ENCODE data around the gene TRIP6. TPM values are rescaled to one million over a fixed set of nuclear protein-coding genes. Genes with fewer than 3 reads are reported as not detected.

The TRIP6 gene
- total RNA-seq, 1 experiment from 2014 or later, result 102 TPM

- DNase-seq (ENCODE audit: low read depth, low spot score) (no peak), ATAC-seq (no peak)
- peaks cover 10 to 19% of the 10 kb centered on the region in 2 experiments for H3K4me1 ChIP-seq (ENCODE audit: control insufficient read depth in 1 of 2, insufficient read depth in 2 of 2, low read length in 2 of 2)
- H3K27me3 ChIP-seq (ENCODE audit: insufficient read depth, low read length), result no peaks in the 10 kb centered on the region
- H4K20me1 ChIP-seq (ENCODE audit: insufficient read depth), result no peaks in the 10 kb centered on the region
- intact Hi-C loops (cut with micrococcal nuclease), result no loop called here
- no peak overlapping the region for H3K9ac ChIP-seq (ENCODE audit: low read length)
- H2AFZ ChIP-seq (ENCODE audit: low read depth, low read length, poor library complexity, severe bottlenecking), result no peak overlapping the region
- no peaks in the 10 kb centered on the region for H3K9me2 ChIP-seq (ENCODE audit: insufficient read depth)
- ChIA-PET CTCF (no interaction called here), RAD21 (ENCODE audit: low non-redundant PET in 1 of 2, low total read pairs in 2 of 2, uncharacterized antibody in 2 of 2, unreplicated experiment in 2 of 2) (no interaction called here), POLR2A (no interaction called here)
- no peaks in the 10 kb centered on the region for H3K36me3 ChIP-seq (ENCODE audit: control insufficient read depth in 1 of 2, insufficient read depth in 2 of 2, low read length in 2 of 2)
- no peak overlapping the region for H3K4me3 ChIP-seq (replicated peaks in 1 of 2; ENCODE audit: low read depth in 1 of 2, low read length in 2 of 2)
- no peaks in the 10 kb centered on the region for H3K9me3 ChIP-seq (ENCODE audit: control insufficient read depth in 1 of 2, insufficient read depth in 1 of 2, low read depth in 1 of 2, low read length in 2 of 2)
- TF ChIP-seq POLR2AphosphoS5 (IDR thresholded peaks at IDR 0.05; ENCODE audit: low read depth, low read length), result no peak
- no peak for TF ChIP-seq POLR2A (IDR thresholded peaks at IDR 0.05; ENCODE audit: borderline replicate concordance, extremely low read depth, insufficient read depth, insufficient read length)
- TF ChIP-seq ATF3 (IDR thresholded peaks at IDR 0.05), result no peak
- TF ChIP-seq EZH2phosphoT487 (IDR thresholded peaks at IDR 0.05; ENCODE audit: borderline replicate concordance), result no peak
- TF ChIP-seq CTCF (IDR thresholded peaks at IDR 0.05 in 2 of 3, conservative IDR thresholded peaks at IDR 0.05 in 1 of 3; ENCODE audit: borderline replicate concordance in 1 of 3, insufficient read depth in 1 of 3, low read depth in 2 of 3, low read length in 2 of 3), result no peak
- TF ChIP-seq ZBTB33 (IDR thresholded peaks at IDR 0.05; ENCODE audit: extremely low read depth, insufficient replicate concordance, low read length), result no peak
- no peak for TF ChIP-seq MAX (IDR thresholded peaks at IDR 0.05)
- TF ChIP-seq ELF1 (IDR thresholded peaks at IDR 0.05; ENCODE audit: borderline replicate concordance, low read depth), result no peak
- TF ChIP-seq ZFX (IDR thresholded peaks at IDR 0.05), result no peak
- no peak for TF ChIP-seq CBX3 (IDR thresholded peaks at IDR 0.05; ENCODE audit: low read depth)
- no peak for TF ChIP-seq EGR1 (IDR thresholded peaks at IDR 0.05; ENCODE audit: low read depth)
- no peak for TF ChIP-seq SIN3A (IDR thresholded peaks at IDR 0.05; ENCODE audit: low read depth)
- TF ChIP-seq TCF7L2 (IDR thresholded peaks at IDR 0.05; ENCODE audit: borderline replicate concordance, extremely low read depth, insufficient read depth, insufficient read length), result no peak
- TF ChIP-seq RAD21 (IDR thresholded peaks at IDR 0.05; ENCODE audit: low read depth), result no peak
- no peak for TF ChIP-seq CEBPB (IDR thresholded peaks at IDR 0.05; ENCODE audit: low read depth)
- no peak for TF ChIP-seq YY1 (IDR thresholded peaks at IDR 0.05; ENCODE audit: extremely low read depth, insufficient replicate concordance, low read depth, low read length)
- no peak for TF ChIP-seq JUND (IDR thresholded peaks at IDR 0.05)
- TF ChIP-seq EZH2 (IDR thresholded peaks at IDR 0.05), result no peak
- TF ChIP-seq FOSL1 (IDR thresholded peaks at IDR 0.05; ENCODE audit: low read depth), result no peak
- TF ChIP-seq REST (IDR thresholded peaks at IDR 0.05; ENCODE audit: low read depth), result no peak
- no TSS peak for BruUV-seq (replicated peaks)
- no peak overlapping the region for H3K4me2 ChIP-seq (ENCODE audit: low read length)
- H3K27ac ChIP-seq (ENCODE audit: low read depth, low read length), result no peak overlapping the region
- no peaks in the 10 kb centered on the region for H3K79me2 ChIP-seq (ENCODE audit: insufficient read depth, low read length)
Measured at GRCh38 chr7:100839361-100839760, 27.8 kb upstream of the TRIP6 start.

Measured in HCT116 (cell line).